SH-SY5Y (cell line): Measurements from ENCODE around the gene COX8A.

Source experiments
- GATA2 ChIP-seq: IDR thresholded peaks from 2 replicates; pipeline ENCODE4 v1.6.1; 2011; ENCODE audit warnings: mild to moderate bottlenecking, low read depth, low read length
- GATA3 ChIP-seq: IDR thresholded peaks from 2 replicates; pipeline ENCODE4 v1.6.1; 2011; ENCODE audit warnings: low read depth, mild to moderate bottlenecking, low read length, moderate library complexity

- TF ChIP-seq GATA3 (no peak), GATA2 (no peak)
Observed at GRCh38 chr11:64020976-64021756, 46.7 kb downstream of the COX8A start.
